Measurements from ENCODE around the gene ALOX12.

The ALOX12 gene

DNA sequence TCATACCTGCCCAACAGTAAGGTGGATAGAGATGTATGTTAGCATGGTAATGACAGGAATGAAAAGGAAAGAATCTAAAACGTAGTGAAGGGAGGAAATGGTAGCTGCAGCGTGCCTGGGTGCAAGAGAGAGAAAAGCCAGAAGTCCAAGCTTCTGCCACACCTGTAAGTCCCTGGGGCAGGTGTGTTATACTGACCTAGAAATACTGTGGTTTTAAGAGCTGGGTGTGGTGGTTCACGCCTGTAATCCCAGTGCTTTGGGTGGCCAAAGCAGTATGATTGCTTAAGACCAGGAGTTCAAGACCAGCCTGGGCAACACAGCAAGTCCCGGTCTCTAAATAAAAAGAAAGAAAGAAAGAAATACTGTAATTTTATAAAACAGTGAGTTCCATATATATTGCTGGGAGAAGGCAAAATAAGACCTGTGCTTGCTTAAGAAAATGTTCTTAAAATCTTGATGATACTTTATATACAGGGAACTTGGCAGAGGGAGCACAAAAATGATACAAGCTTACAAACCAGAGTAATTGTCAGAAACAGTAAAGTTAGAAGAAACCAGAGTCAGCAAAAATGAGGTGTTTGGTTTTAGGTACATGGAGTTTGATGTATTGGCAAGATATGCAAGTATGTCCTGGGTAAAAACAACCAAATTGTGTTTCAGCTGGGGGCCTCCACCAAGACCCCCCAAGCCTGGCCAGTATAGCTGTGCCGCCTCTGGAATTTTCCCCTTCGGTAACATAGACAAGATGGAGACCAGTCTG lies 6.6 kb downstream of the ALOX12 start:
- H3K4me3 ChIP-seq (replicated peaks in 1 of 2; ENCODE audit: low read depth in 2 of 2, low read length in 2 of 2): no peak overlapping the region
- no peak for DNase-seq (ENCODE audit: low read depth in 2 of 2)
- TF ChIP-seq CTCF (IDR thresholded peaks at IDR 0.05; ENCODE audit: low read depth, low read length): no peak

- no peak for TF ChIP-seq CTCF (IDR thresholded peaks at IDR 0.05; ENCODE audit: low read depth, low read length)
- no peak overlapping the region for H3K4me3 ChIP-seq (replicated peaks in 1 of 2; ENCODE audit: low read depth in 2 of 2, low read length in 2 of 2)
- DNase-seq (ENCODE audit: low read depth in 2 of 2): no peak
Measured at GRCh38 chr17:7003745-7004144, 7.9 kb downstream of the ALOX12 start.

GRCh38 chr17:7004398-7005253 lies 8.8 kb downstream of the ALOX12 start:
- no peak overlapping the region for H3K4me3 ChIP-seq (replicated peaks in 1 of 2; ENCODE audit: low read depth in 2 of 2, low read length in 2 of 2)
- DNase-seq (ENCODE audit: low read depth in 2 of 2): peak; percentile 62 to 77
- peak; percentile 60 for TF ChIP-seq CTCF (IDR thresholded peaks at IDR 0.05; ENCODE audit: low read depth, low read length)

DNA sequence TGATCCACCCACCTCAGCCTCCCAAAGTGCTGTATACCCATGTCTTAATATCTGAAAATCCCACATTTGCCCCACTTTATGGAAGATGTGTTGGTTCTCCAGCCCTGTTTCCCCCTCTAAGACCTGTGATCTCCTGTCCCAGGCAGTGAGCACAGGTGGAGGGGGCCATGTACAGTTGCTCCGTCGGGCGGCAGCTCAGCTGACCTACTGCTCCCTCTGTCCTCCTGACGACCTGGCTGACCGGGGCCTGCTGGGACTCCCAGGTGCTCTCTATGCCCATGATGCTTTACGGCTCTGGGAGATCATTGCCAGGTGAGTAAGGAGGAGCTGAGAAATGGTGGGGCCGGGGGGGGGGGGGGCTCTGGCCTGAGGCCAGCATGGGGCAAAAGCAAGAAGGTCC lies 9.9 kb downstream of the ALOX12 start:
- no peak for DNase-seq (ENCODE audit: low read depth in 2 of 2)
- no peak overlapping the region for H3K4me3 ChIP-seq (replicated peaks in 1 of 2; ENCODE audit: low read depth in 2 of 2, low read length in 2 of 2)
- no peak for TF ChIP-seq CTCF (IDR thresholded peaks at IDR 0.05; ENCODE audit: low read depth, low read length)

- TF ChIP-seq CTCF (IDR thresholded peaks at IDR 0.05; ENCODE audit: low read depth, low read length): no peak
- no peak overlapping the region for H3K4me3 ChIP-seq (replicated peaks in 1 of 2; ENCODE audit: low read depth in 2 of 2, low read length in 2 of 2)
- DNase-seq (ENCODE audit: low read depth in 2 of 2): no peak
Measured at GRCh38 chr17:7007143-7007542, 11.3 kb downstream of the ALOX12 start.

DNA sequence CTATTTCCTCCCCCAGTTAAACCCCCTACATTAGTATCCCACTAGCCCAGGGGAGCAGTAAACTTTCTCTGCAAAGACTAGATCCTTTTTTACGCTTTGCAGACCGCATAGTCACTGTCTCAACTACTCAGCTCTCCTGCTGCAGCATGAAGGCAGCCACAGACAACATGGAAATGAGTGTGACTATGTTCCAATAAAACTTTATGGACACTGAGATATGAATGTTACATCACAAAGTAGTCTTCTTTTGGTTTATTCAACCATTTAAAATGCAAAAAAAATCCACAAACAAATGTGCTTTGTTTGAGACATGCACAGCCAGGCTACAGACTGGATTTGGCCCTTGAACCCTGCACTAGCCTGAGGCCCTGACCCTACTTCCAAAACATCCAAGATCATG lies 14.7 kb downstream of the ALOX12 start:
- DNase-seq (ENCODE audit: low read depth in 2 of 2): no peak
- TF ChIP-seq CTCF (IDR thresholded peaks at IDR 0.05; ENCODE audit: low read depth, low read length): no peak
- H3K4me3 ChIP-seq (replicated peaks in 1 of 2; ENCODE audit: low read depth in 2 of 2, low read length in 2 of 2): no peak overlapping the region
